NCI-H2171 (cell line): ENCODE measurements around the gene DUSP2.

ENCODE experiments used
- DNase-seq: peaks from one replicate; lab custom pipeline; 2025; lab: John Stamatoyannopoulos, UW

Gene DUSP2

GRCh38 chr2:96099861-96100798, 45.1 kb downstream of the DUSP2 start:
- no peak for DNase-seq

GRCh38 chr2:96098900-96099590, 46.2 kb downstream of the DUSP2 start:
- DNase-seq = no peak

GRCh38 chr2:96097951-96098823, 47.1 kb downstream of the DUSP2 start:
- no peak for DNase-seq

- no peak for DNase-seq
Measured at GRCh38 chr2:96097441-96097840, 47.8 kb downstream of the DUSP2 start.

- no peak for DNase-seq
Measured at GRCh38 chr2:96095116-96095636, 50.1 kb downstream of the DUSP2 start.

- no peak for DNase-seq
Measured at GRCh38 chr2:96093528-96093927, 51.7 kb downstream of the DUSP2 start.
